ENCODE measurements around the gene CPNE4.
"Not testable (repeated sequence)": the region's sequence is repeated elsewhere in the genome, so short reads cannot be mapped to it uniquely, and the experiment has no call there.

CPNE4 gene

DNA sequence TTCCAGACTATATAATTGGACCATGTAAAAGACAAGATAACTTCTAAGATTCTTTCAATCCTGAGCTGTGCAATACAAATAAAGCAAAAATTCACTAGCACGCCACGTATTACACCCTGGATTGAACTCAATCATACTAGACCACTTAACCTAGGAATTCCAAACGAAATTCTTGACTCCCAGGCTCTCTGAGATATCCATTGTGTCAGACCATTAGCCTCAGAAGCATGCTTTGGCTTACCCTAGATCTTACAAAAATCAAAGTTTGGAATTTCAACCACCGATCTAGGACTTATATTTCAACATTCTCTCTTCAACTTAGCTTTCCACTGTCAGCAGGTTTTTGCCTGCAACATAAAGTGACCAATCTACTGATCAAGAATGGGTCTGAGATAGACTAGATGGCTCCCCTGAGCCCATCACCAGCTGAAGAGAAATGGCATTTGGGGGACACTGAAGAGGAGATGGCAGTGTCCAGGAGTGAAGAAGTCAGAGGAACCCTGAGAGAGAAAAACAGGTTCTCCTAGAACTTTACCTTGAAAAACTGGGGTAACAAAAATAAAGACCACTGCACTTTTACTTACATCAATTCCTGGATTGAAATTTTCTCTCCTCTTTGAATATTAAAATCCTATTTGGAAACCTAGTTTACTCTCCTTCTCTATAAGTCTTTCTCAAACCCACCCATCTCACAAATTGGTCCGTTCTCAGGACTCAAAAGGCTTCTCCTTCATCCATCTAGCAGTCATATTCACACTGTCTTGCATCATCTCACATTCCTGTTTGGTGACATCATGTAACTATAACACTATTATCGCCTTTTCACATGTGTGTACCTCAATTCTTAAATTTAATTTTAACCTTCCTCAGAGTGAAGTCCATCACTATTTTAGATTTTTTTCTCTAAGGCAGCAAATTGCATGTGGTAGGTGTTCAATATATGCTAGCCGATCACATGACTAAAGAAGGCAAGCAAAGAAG is 18.5 kb downstream of the CPNE4 start:
- no peak for DNase-seq

DNA sequence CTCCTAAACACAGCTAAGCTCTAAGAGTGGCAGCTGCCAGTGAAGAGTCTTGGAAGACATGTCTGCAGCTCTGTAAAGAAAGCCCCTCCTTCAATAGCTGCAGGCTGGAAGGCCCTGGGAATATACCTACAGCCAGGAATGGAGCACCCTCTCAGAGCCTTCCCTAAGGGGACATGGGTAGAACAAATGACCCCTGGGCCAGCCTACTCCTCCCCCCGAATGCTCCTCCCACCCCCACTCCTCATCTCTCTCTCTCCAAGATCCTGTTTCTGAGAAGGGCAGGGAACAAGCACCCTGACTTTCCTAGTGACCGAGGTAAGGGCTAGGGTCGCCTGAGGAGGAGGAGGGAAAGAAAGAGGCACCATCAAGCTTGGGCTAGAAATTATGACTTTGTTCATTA is 20.7 kb downstream of the CPNE4 start:
- no peak for DNase-seq

DNA sequence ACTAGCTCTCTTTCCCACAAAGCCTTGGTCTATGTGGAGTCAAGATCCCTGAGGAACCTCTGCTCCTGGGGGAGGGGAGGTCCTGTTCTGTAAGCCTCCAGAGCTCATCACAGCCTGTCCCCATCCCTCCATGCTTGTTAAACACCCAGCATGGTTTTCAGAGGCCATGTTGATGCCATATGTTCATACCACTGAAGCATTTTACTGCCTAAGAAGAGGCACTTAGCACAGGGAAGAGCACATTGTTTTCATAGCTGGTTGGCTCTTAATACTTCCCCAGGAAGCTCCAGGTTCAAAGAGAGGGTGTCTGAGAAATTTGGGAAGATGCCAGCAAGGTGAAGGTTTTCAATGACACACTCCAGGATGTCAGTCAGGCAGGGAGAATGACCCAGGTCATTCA is 25.6 kb downstream of the CPNE4 start:
- DNase-seq, result no peak

DNA sequence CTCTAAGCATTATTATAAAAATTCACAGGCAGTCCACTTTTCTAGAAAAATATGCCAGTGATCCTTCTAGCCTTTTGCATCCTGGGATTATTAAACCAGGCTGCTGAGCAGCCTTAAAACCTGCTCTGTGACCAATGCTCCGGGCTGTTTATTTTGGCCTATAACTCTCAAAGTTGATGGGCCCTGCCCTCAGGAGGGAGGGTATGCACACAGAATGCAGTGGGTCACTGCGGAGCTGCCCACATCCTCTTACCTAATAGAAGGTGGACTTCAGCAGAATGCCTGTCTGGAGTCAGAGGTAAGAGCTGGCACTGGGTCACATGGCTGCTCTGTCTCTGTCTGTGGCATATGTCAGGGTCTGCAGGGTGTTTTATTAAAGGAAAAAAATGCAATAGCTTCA is 26.0 kb downstream of the CPNE4 start:
- DNase-seq, result no peak

DNA sequence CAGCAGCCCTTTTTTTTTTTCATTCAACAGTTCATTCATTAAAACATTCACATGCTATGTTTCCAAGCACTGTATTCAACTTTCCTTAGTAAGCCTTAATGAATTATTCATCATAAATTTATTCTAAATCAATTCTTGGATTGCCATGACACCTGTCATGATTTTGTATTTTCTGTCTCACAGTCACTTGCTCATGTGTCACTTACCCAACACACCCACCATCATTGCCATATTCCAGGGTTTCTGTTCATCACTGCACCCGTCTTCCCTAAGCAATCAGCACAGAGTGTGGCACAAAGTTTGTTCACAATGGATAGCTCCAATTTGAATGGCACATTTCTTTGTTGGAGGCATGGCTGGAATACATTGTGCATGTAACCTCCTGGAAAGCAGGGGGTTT is 27.2 kb downstream of the CPNE4 start:
- no peak for DNase-seq

DNA sequence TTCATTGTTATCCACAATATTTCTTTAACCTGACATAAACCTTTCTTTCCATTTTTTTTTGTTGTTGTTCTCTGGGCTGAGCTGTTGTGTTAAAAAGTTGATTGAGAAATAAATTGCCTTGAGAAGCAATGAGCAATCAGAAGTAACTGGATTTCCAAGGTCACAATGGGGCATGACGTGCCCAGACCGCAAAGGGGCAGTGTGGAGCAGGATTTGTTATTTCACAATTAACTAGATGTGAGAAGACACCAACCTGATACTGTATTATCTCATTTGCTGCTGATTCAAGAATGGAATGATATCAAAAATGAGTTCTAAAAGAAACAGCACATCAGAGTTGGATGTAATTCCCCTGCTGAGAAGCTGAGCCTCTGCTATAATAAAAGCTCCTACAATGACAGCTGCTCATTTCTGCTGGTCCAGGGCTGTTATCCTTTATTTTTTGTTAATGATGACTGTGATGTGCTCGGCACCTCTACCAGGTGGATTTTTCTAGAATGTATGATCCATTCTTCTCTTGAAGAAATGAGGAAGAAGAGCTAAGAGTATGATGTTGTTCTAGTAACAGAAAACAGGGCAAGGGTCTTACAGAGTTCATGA is 28.1 kb downstream of the CPNE4 start:
- DNase-seq, result no peak

DNA sequence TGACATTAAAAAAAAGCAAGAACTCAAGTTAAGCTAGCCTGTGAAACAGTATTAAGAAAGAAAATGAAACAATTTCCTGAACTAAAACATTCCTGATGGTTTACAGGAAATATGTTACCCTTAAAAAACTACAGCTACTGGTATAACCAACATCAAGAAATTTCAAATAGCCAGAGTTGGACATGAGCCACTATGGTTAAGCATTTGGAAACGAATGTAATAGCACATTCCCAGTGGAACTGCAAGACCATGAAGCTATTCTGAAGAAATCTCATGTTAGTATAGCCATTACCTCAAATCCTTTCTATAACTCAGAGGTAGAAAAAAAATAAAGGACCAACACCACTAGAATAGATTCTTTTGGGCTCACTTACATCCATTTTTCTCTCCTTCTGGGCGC is 30.2 kb downstream of the CPNE4 start:
- no peak for DNase-seq

DNA sequence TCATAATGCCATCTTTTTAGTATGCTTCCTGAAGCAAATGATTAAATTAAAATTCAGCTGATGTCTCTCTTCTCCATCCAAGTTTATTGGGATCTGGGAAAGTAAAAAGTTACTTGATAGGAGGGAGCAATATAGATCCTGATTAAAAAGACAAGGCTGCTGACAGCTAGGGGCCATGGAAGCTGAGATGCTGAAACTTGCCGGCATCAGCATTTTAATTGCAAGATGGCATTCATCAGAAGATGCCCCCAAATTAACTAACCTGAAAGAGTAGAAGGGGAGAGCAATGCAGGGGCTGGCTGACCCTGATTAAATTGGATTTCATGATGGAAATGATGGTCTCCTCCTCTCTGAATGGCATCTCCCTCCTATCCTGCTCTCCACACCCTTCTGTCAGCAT is 31.1 kb downstream of the CPNE4 start:
- no peak for DNase-seq

DNA sequence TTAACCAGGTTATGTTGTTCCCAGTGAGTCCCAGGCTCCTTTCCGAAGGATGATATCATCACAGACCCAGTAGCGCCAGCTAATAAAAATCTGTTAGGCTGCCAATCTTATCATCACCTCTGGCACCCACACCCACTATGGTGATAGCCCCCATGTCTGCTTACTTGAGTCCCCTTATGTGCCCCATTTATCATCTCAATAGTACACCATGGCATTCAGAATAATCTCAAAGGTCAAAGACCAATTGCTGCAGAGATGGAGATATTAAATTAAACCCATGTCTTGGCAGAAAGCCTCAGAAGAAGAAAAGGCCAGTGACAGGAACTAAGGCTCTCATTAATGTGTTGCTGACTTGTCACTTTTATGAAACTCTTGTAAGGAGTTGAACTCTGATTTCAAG is 32.8 kb downstream of the CPNE4 start:
- DNase-seq, result no peak

DNA sequence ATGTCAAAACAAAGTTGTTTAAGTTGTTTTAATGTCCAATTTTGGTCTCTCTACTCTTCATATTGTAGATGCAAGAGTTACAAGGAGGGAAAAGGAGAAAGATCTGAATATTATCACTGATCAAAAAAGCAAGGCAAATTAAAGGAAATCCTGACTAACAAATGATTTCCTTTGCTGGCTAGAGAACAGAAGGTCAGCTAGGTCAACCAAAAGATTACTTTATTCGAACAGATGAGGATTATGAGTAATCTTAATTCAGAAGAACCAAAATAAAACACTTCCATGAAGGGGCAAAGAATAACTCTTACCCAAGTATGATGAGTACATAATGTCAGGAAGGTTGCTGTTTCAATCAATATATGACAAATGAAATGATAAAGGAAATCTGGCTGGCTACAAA is 33.8 kb downstream of the CPNE4 start:
- DNase-seq, result no peak

DNA sequence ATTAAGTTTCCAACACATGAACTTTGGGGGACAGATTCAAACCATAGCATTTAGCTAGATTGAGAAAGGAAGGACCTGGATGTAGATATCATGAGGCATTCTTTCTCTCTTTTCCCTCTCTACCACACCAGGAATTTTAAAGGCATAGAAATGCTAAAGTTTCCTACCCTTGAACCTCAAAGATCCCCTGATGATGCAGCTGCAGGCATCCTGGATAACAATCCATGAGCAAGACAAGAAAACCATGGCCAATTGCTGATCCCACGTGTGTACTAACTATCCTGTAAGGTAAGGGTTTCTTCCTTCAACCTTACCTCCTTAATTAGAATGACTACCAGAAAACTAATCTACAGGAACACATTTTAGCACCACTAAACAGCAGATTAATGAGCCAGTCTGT is 36.8 kb downstream of the CPNE4 start:
- DNase-seq, result no peak

DNA sequence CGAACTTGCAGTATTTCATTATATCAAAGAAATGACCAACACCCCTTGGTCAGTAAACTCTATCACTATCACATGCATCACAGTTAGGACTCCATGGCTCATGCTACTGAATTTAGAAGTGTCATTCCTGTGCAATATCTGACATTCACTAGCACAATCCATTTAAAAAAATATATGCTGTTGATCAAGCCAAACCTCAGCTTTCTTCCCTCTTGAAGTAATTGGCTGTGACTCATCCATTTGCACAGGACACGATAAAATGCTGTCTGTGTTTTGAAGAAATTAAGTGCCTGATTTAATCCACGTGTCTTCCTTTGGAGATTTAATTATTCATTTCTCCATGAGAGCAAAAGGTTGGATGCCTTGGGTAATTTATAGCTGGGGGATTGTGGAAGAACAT is 38.9 kb downstream of the CPNE4 start:
- no peak for DNase-seq

DNA sequence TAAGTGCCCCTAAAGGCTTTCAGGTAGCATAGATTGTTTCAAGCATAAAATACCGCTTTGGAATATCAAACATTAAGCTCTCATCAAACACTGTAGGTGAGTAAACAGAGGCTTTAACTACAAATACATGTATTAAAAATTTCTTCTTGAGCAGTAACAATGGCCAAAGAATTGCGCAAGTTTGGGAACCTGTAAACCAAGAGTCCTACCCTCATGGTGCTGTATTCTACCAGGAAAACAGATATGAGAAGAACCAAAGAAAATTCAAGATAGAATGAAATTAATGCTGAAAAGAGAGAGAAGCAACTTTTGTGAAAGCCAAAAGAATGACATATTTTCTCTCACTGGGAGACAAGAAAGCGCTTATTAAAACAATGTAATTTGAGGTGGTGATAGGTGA is 45.5 kb downstream of the CPNE4 start:
- no peak for DNase-seq

DNA sequence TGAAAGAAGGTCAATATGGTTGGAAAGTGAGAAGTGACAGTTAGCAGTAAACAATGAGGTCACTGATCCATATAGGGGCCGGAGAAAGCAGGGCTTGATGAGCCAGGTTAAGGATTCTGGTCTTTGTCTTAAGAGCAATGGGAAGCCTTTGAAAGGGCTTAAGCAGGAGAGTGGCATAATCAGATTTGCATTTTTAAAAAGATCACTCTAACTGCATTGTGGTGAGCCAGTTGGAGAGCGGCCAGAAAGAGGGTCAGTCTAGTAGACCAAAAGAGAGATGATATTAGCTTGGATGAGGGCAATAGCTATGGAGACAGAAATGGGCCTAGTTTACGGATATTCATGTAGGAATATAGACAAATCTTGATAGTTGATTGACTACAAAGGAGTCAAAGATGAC is 46.6 kb downstream of the CPNE4 start:
- no peak for DNase-seq

DNA sequence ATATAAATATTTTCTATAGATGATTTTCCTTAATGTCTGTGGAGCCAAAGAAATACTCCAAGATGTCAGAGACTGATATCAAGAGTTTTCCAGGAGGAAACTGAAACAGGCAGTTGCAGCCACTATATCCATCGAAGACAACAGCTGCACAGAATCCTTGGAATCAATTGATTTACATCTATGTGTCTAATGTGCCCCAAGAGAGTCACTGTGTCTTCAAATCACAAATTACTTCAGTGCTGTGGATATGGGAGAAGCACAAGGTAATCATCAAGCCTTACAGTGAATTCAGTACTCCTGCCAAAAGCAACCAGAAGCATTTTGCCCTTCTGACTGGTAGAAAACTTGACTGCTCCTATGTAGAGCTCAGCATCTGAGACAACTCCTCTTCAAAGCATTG is 51.1 kb downstream of the CPNE4 start:
- no peak for DNase-seq

DNA sequence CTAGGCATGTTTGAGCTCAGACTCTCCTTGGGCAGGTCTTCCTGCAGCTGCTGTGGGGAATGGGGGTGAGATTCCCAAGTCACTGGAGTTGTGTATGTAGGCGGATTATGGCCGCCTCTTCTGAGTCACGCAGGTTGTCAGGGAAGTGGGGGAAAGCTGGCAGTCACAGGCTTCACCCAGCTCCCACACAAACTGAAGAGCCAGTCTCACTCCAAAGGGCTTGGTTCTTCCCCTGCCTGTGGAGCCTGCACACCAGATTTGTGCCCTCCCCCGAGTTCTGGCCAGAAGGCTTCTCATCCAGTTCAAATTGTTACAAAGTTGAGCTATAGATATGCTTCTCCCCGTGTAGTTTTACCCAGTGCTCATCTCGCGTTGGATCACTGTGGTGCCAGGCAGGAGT is 53.5 kb downstream of the CPNE4 start:
- no peak for DNase-seq

DNA sequence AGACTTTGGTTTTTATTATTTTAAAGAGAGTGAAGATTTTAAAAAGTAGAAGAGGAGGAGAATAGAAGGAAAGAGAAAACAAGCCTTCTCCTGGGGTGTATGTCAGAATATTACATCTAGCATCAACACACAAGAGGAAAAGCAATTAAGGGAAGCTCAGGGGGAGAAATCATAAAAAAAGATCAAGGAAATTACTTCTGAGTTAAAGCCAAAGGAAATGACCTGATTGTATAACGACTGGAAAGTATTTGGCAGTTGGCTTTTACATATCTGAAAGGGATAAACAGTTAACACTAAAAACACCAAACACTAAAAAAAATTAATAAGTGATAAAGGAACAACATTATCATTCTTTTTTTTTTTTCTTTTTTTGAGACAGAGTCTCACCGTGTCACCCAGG is 58.4 kb downstream of the CPNE4 start:
- no peak for DNase-seq

DNA sequence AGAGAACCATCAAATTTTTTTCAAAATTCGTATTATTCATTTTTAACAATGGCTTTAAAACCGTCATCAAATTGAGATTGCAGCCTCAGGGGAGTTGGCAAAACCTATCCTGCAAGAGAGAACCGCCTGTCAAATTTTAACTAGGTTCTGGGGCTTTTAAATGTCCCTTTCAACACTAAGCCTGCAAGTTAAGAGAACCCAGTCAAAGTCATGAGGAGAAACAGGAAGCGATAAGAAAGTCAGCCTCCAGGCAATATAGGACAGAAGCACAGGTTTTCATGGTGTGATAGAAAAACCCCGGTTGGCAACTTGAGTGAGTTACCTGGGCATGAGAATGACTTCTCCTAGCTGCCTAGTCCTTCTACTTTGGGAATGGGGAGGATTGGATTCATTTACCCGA is 59.8 kb downstream of the CPNE4 start:
- no peak for DNase-seq

DNA sequence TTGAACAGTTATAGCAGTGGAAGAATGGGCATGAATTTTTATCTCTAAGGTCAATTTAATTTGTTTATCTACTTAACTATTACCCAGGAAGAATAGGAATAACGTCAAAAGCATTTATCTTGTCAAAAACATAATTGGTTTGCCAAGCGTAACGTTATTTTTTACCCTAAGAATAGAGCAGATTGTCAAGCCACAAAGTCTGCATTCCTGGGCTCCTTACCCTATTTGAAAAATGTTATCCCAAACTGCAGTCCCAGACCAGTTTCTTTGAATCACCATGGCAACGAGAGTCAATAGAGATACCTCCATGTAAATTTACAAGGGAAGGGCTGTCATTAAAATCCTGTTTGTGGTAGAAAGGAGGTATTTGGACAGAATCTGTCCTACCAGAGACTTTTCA is 61.1 kb downstream of the CPNE4 start:
- no peak for DNase-seq

DNA sequence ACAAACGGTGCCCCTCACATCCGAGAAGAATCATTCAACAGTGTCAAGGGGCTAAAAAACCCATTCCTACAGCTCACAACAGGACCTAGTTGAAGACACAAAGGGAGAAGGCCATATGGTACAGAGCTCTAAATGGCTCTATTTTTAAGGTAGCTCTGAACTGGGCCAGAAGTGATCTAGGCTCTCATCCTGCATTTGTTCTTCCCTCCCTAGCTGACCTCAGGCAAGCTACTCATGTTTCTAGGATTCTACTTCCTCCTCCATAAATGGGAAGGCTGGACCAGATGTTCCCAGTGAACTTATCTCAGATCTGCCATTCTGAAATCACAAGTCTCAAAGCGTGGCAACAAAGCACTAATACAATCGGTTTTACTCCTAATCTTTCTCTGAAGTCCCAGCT is 62.3 kb downstream of the CPNE4 start:
- no peak for DNase-seq

DNA sequence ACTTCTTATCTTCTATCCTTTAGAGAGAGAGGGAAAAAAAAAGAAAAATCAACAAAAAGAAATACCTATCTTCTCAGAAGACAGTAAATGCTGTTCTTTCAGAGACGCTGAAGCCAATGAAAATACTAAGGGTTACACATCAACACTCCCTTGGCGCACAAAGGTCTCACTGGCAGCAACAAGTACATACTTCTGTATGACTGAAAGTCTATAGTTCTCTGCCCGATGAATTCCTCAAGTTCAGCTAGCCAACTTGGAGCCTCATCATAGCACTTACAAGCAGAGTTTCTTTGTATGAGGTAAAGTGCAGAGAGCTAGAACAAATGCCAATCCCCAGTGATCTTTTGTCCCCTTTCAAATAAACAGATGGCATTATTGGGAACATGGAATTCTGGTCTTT is 62.7 kb downstream of the CPNE4 start:
- no peak for DNase-seq

DNA sequence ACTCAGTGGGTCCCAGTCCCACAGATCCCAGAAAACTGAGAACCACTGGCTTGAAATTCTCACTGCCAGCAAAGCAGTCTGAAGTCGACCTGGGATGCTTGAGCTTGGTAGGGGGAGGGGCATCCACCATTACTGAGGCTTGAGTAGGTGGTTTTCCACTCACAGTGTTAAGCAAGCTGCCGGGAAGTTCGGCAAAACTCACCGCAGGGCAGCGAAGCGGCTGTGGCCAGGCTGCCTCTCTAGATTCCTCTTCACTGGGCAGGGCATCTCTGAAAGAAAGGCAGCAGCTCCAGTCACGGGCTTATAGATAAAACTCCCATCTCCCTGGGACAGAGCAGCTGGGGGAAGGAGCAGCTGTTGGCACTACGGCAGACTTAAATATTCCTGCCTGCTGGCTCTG is 71.4 kb downstream of the CPNE4 start:
- DNase-seq, result not testable (repeated sequence)

DNA sequence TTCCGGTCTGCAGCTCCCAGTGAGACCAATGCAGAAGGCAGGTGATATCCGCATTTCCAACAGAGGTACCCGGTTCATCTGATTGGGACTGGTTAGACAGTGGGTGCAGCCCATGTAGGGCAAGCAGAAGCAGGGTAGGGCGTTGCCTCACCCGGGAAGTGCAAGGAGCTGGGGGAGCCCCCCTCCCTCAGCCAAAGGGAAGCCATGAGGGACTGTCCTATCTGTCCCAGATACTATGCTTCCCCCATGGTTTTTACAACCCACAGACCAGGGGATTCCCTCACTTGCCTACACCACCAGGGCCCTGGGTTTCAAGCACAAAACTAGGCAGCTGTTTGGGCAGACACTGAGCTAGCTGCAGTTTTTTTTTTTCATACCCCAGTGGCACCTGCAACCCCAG is 71.8 kb downstream of the CPNE4 start:
- no peak for DNase-seq

DNA sequence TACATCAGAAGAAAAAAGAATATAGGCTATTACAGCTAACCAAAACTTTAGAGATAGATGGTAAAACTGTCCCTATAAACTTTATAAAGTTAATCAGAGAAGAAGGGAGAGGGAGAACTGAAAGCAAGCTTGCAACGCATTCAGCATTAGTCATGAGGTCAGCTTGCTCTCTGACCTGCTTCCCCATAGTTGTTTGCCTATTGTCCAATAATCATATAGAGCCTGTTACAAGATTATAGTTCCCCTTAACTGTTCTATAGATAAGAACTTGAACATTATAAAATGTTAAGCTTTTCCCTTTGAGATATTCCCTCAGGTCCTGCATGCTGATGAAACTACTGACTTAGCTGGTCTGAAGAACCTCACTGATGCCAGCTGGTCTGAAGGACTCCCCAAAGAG is 74.5 kb downstream of the CPNE4 start:
- DNase-seq, result no peak

DNA sequence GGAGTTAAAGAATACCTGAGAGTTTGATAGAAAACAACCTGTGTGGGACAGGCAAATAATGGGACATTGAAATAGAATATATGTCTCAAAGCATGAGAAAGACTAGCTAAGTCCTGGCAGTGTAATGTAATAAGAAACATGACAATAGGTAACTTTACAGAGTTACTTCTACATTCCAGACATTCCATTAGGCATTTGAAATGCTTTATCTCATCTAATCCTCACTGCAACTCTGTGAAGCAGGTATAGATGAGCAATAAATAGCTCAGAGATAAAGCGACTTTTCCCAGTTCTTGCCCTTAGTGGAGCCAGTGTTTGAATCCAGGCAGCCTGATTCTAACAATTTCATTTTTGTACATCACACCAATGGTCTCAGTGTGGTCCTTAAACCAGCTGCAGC is 76.8 kb downstream of the CPNE4 start:
- DNase-seq, result no peak

Measured in NK-92 treated with Interleukin-12 subunit alpha and Interleukin-12 subunit beta, amount 100 ng/mL, for 24 hours (cell line).